K562 (cell line): ENCODE data around the gene ABHD14A. TPM values are rescaled to one million over a fixed set of nuclear protein-coding genes. Genes with fewer than 3 reads are reported as not detected.

Experiments
- ATAC-seq: fragments of 200-7000 bp; cut with Tn5 transposase; 3 replicates; pipeline ENCODE4 v1.9.1; 2020; ENCODE audit warnings: moderate library complexity
- BruUV-seq: library from RNA; stranded (reverse); fragments of 400-500 nt; replicated peaks from 2 replicates; lab custom pipeline; 2021; lab: Mats Ljungman, UMichigan
- CTCF ChIA-PET: fragments of 300-600 bp; formaldehyde crosslinking; extraction: SDS; loops from one replicate; lab custom pipeline; 2021; ENCODE audit warnings: low intra/inter-chr PET ratio; lab: Yijun Ruan, JAX
- POLR2A ChIA-PET: fragments of 300-600, 350-650 bp; sonication (Branson Sonifier 250); formaldehyde crosslinking; extraction: SDS; loops from one replicate; lab custom pipeline; 2021; ENCODE audit warnings: antibody characterized with exemption, inconsistent platforms; lab: Yijun Ruan, JAX
- DNase-seq, 4 experiments: peaks; one replicate each; pipeline versions ENCODE4 v3.0.0 to v3.0.0-alpha.2; 2011 to 2018; ENCODE audit warnings: low spot score in 3 of 4, mixed read lengths in 3 of 4; ENCODE audit errors: extremely low read depth in 1 of 4
- FAIRE-seq: peaks from 2 replicates; lab custom pipeline; 2011; peaks lifted over from hg19 to GRCh38; lab: Jason Lieb, UNC
- H2AFZ ChIP-seq: 2 replicates; pipeline ENCODE4 v1.6.0; 2011; ENCODE audit warnings: low read depth, low read length, control low read depth, inconsistent platforms
- H3K27ac ChIP-seq: fragments of 200-600 bp; 3 replicates; pipeline ENCODE4 v1.8.0; 2011; ENCODE audit warnings: low read depth, mild to moderate bottlenecking, control low read depth, inconsistent platforms, low read length, moderate library complexity, mixed read lengths; ENCODE audit errors: extremely low read depth
- H3K27me3 ChIP-seq, 2 experiments: fragments of 300-600 bp in 1 of 2; 2 replicates in 1 of 2; 3 replicates in 1 of 2; pipeline versions ENCODE4 v1.6.0 to v1.8.0; 2011; ENCODE audit warnings: inconsistent platforms in 2 of 2, low read length in 2 of 2, mild to moderate bottlenecking in 1 of 2, mixed read lengths in 1 of 2, moderate library complexity in 1 of 2; ENCODE audit not compliant: control insufficient read depth in 2 of 2, insufficient read depth in 2 of 2
- H3K36me3 ChIP-seq: fragments of 300-600 bp; 3 replicates; pipeline ENCODE4 v1.8.0; 2011; ENCODE audit warnings: mild to moderate bottlenecking, low read length, inconsistent platforms; ENCODE audit not compliant: control insufficient read depth, insufficient read depth
- H3K4me1 ChIP-seq, 2 experiments: fragments of 200-600 bp in 1 of 2; replicated peaks in 1 of 2; 2 replicates in 1 of 2; 3 replicates in 1 of 2; pipeline versions ENCODE4 v1.5.1 to v1.8.0; 2011; ENCODE audit warnings: inconsistent platforms in 2 of 2, low read length in 2 of 2, mild to moderate bottlenecking in 1 of 2, mixed read lengths in 1 of 2, moderate library complexity in 1 of 2; ENCODE audit not compliant: control insufficient read depth in 2 of 2, insufficient read depth in 2 of 2
- H3K4me2 ChIP-seq: 2 replicates; pipeline ENCODE4 v1.6.1; 2011; ENCODE audit warnings: low read length, control low read depth, inconsistent platforms, mixed read lengths; ENCODE audit not compliant: insufficient read depth
- H3K4me3 ChIP-seq: fragments of 200-600 bp; sonication (generic), shearing (Covaris generic); 2 replicates; pipeline ENCODE4 v1.5.1; 2016; ENCODE audit warnings: control low read depth, inconsistent platforms
- H3K79me2 ChIP-seq: fragments of 200-600 bp; 3 replicates; pipeline ENCODE4 v1.8.0; 2011; ENCODE audit warnings: low read length, inconsistent platforms; ENCODE audit not compliant: control insufficient read depth, insufficient read depth
- H3K9ac ChIP-seq, 2 experiments: 2 replicates each; pipeline versions ENCODE4 v1.6.0 to v1.6.1; 2011; ENCODE audit warnings: low read depth in 2 of 2, low read length in 2 of 2, control low read depth in 1 of 2, inconsistent platforms in 1 of 2, mild to moderate bottlenecking in 1 of 2, mixed read lengths in 1 of 2; ENCODE audit not compliant: insufficient read depth in 1 of 2
- H3K9me1 ChIP-seq: one replicate; pipeline ENCODE4 v1.6.0; 2011; ENCODE audit warnings: inconsistent platforms, mild to moderate bottlenecking, low read length, moderate library complexity; ENCODE audit not compliant: control insufficient read depth, insufficient read depth
- H3K9me3 ChIP-seq: replicated peaks from 2 replicates; pipeline ENCODE4 v1.5.1; 2011; ENCODE audit warnings: low read depth, low read length, inconsistent platforms; ENCODE audit not compliant: control insufficient read depth, insufficient read depth
- H4K20me1 ChIP-seq: replicated peaks from 2 replicates; pipeline ENCODE4 v1.6.1; 2011; ENCODE audit warnings: low read length, inconsistent platforms, mixed read lengths; ENCODE audit not compliant: control insufficient read depth, insufficient read depth
- ADNP ChIP-seq: fragments of 200-800 bp; sonication (Bioruptor generic); IDR thresholded peaks from 2 replicates; pipeline ENCODE4 v1.6.1; 2016; ENCODE audit warnings: missing genetic modification characterization, missing compliant biosample characterization
- CC2D1A ChIP-seq: fragments of 450-650 bp; IDR thresholded peaks from 2 replicates; pipeline ENCODE4 v1.6.1; 2017; ENCODE audit warnings: mild to moderate bottlenecking
- CEBPG ChIP-seq, 3 experiments: fragments of 200-800 bp in 1 of 3; sonication (Bioruptor generic) in 1 of 3; sonication (generic) in 1 of 3; formaldehyde crosslinking in 1 of 3; IDR thresholded peaks in 2 of 3; conservative IDR thresholded peaks in 1 of 3; 2 replicates each; pipeline versions ENCODE4 v1.6.1 to v1.8.0; 2016 to 2022; ENCODE audit warnings: missing compliant biosample characterization in 2 of 3, missing genetic modification characterization in 2 of 3, mild to moderate bottlenecking in 1 of 3, missing genetic modification reagents in 1 of 3
- DPF2 ChIP-seq: fragments of 450-650 bp; IDR thresholded peaks from 2 replicates; pipeline ENCODE4 v1.6.1; 2016
- GTF2E2 ChIP-seq: fragments of 200-800 bp; sonication (Bioruptor generic); IDR thresholded peaks from 2 replicates; pipeline ENCODE4 v1.6.1; 2016; ENCODE audit warnings: missing genetic modification characterization, missing compliant biosample characterization
- HDGF ChIP-seq: fragments of 450-650 bp; IDR thresholded peaks from 2 replicates; pipeline ENCODE4 v1.6.1; 2016
- JUND ChIP-seq, 2 experiments: IDR thresholded peaks; 2 replicates in 1 of 2; 3 replicates in 1 of 2; pipeline ENCODE4 v1.6.1; 2011; ENCODE audit warnings: borderline replicate concordance in 2 of 2, low read depth in 2 of 2, low read length in 2 of 2, improper control_type of control experiment in 1 of 2, missing biosample characterization in 1 of 2, missing genetic modification characterization in 1 of 2, missing genetic modification reagents in 1 of 2
- MTA3 ChIP-seq: fragments of 450-650 bp; formaldehyde crosslinking; IDR thresholded peaks from 2 replicates; pipeline ENCODE4 v1.6.1; 2017; ENCODE audit warnings: mild to moderate bottlenecking, borderline replicate concordance
- NONO ChIP-seq, 2 experiments: fragments of 200-400 bp in 1 of 2; fragments of 450-650 bp in 1 of 2; formaldehyde crosslinking in 1 of 2; IDR thresholded peaks; 2 replicates each; pipeline ENCODE4 v1.6.1; 2017; ENCODE audit warnings: low read depth in 2 of 2, mild to moderate bottlenecking in 2 of 2, moderate library complexity in 2 of 2, low read length in 1 of 2
- POLR2G ChIP-seq: fragments of 200-400 bp; formaldehyde crosslinking; IDR thresholded peaks from 2 replicates; pipeline ENCODE4 v1.6.1; 2017; ENCODE audit warnings: low read depth, mild to moderate bottlenecking, antibody characterized with exemption, low read length, moderate library complexity
- SMARCA5 ChIP-seq: fragments of 450-650 bp; IDR thresholded peaks from 2 replicates; pipeline ENCODE4 v1.6.1; 2016
- SRSF9 ChIP-seq: fragments of 200-400 bp; formaldehyde crosslinking; IDR thresholded peaks from 2 replicates; pipeline ENCODE4 v1.6.1; 2017; ENCODE audit warnings: low read depth, low read length, borderline replicate concordance
- TAF7 ChIP-seq: fragments of 450-650 bp; IDR thresholded peaks from 2 replicates; pipeline ENCODE4 v1.6.1; 2016; ENCODE audit warnings: missing genetic modification characterization, missing compliant biosample characterization
- ZEB2 ChIP-seq: fragments of 450-650 bp; IDR thresholded peaks from 2 replicates; pipeline ENCODE4 v1.6.1; 2016
- ZNF175 ChIP-seq: fragments of 200-800 bp; sonication (Bioruptor generic); IDR thresholded peaks from 2 replicates; pipeline ENCODE4 v1.6.1; 2016; ENCODE audit warnings: low read depth, mild to moderate bottlenecking, missing genetic modification characterization, missing compliant biosample characterization
- ZNF184 ChIP-seq: sonication (generic); formaldehyde crosslinking; IDR thresholded peaks from 2 replicates; pipeline ENCODE4 v1.5.0; 2020; ENCODE audit warnings: missing genetic modification reagents
- ZNF347 ChIP-seq: fragments of 450-650 bp; formaldehyde crosslinking; IDR thresholded peaks from 2 replicates; pipeline ENCODE4 v1.4.0; 2020; ENCODE audit warnings: low read depth, mild to moderate bottlenecking, moderate library complexity
- WGBS: fragments of 100-300 bp; shearing (Covaris generic); methylation state at CpG from one replicate; pipeline ENCODE4 v1.1.6; 2016; ENCODE audit warnings: low coverage, mixed read lengths; ENCODE audit not compliant: insufficient coverage; ENCODE audit errors: missing lambda C conversion rate; 5-methylcytosine and 5-hydroxymethylcytosine counted together
- in situ Hi-C: fragments of 300-500 bp; cut with MboI; formaldehyde crosslinking; loops from 4 replicates; pipeline ENCODE4 v1.15.0; 2018; ENCODE audit warnings: inconsistent platforms, mixed read lengths
- intact Hi-C: fragments of 100-400 bp; cut with micrococcal nuclease; formaldehyde crosslinking; loops from 2 replicates; pipeline ENCODE4 v1.14.2; 2022
- polyA plus RNA-seq, 8 experiments: library from polyadenylated mRNA; depleted of rRNA in 4 of 8; stranded (reverse) in 5 of 8; unstranded in 3 of 8; fragments of >200 nt; fragmentation: Nextera tagmentation in 2 of 8; fragmentation: Illumina TruSeq in 1 of 8; extraction: Ambion mirVana in 2 of 8; extraction: Trizol in 1 of 8; gene quantifications; 2 replicates each; pipeline versions ENCODE4 v1.2.1 to v1.2.3, GENCODE V29; 2011 to 2014; ENCODE audit warnings: inconsistent platforms in 1 of 8, missing spikeins in 1 of 8
- total RNA-seq, 7 experiments: library from RNA; depleted of rRNA in 6 of 7; stranded (reverse); fragments of >200 nt in 6 of 7; fragmentation: Illumina TruSeq in 2 of 7; extraction: Trizol in 2 of 7; gene quantifications; 2 replicates each; pipeline versions ENCODE4 v1.2.1 to v1.2.3, GENCODE V29; 2011 to 2021; ENCODE audit warnings: low replicate concordance in 1 of 7
- TF ChIP-seq, protein P1 (sequence below): fragments of 250-450 bp; sonication (Bioruptor Pico); IDR thresholded peaks from 2 replicates; pipeline ENCODE4 v1.8.0; 2021; ENCODE audit warnings: moderate library complexity, mild to moderate bottlenecking, inconsistent platforms
- TF ChIP-seq, protein P2 (sequence below): fragments of 250-450 bp; sonication (Bioruptor Pico); IDR thresholded peaks from 2 replicates; pipeline ENCODE4 v1.4.0; 2020; ENCODE audit warnings: mild to moderate bottlenecking, moderate library complexity

Gene ABHD14A
- total and polyA plus RNA-seq, 9 of the 15 experiments (the other 6 are each of a cell fraction or from before 2014, with no cell fraction given): 0.90 to 10.5 (median 8.3) TPM

DNA sequence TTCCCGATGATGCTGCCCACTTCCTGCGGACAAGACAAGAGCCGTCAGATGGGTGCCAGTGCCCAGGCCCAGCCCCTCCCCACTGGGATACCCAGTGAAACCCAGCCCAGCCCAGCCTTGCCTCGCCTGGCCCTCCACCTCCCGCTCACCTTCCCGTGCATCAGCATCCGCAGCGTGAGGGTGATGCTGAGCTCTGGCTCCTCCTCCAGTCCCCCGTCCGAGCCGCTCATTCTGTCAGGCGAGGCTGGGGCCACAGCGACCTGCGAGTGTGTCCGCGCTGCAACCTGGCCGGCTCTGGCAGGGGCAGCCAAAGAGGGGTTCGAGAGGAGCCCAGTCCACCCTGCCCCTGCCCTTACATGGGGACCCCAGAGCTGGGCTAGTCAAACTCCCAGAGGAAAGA lies 13.9 kb upstream of the ABHD14A start:
- BruUV-seq: no TSS peak

More for the DNA sequence above, 13.9 kb upstream of the ABHD14A start:
- CTCF ChIA-PET: no interaction called here
- no peak overlapping the region for H2AFZ ChIP-seq
- no peak overlapping the region for H3K4me2 ChIP-seq
- no peaks in the 10 kb centered on the region for H3K9me1 ChIP-seq
- no peak overlapping the region for H3K4me3 ChIP-seq
- H3K9me3 ChIP-seq: no peaks in the 10 kb centered on the region
- ATAC-seq: no peak
- no peak overlapping the region for H3K9ac ChIP-seq
- H3K36me3 ChIP-seq: no peaks in the 10 kb centered on the region
- FAIRE-seq: no peak
- DNase-seq: no peak
- H4K20me1 ChIP-seq: 0 out of 2 replicates have a peak, but pooled peaks cover 6% of the 10 kb centered on the region
- TF ChIP-seq, protein P1, sequence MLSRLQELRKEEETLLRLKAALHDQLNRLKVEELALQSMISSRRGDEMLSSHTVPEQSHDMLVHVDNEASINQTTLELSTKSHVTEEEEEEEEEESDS: no peak
- TF ChIP-seq, protein P2, sequence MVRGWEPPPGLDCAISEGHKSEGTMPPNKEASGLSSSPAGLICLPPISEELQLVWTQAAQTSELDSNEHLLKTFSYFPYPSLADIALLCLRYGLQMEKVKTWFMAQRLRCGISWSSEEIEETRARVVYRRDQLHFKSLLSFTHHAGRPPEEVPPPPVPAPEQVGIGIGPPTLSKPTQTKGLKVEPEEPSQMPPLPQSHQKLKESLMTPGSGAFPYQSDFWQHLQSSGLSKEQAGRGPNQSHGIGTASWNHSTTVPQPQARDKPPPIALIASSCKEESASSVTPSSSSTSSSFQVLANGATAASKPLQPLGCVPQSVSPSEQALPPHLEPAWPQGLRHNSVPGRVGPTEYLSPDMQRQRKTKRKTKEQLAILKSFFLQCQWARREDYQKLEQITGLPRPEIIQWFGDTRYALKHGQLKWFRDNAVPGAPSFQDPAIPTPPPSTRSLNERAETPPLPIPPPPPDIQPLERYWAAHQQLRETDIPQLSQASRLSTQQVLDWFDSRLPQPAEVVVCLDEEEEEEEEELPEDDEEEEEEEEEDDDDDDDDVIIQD (CRISPR knock-in tag): no peak
- TF ChIP-seq TAF7: no peak
- no peak for TF ChIP-seq ADNP (tag)
- no peak for TF ChIP-seq ZNF347
- no peak for TF ChIP-seq POLR2G
- TF ChIP-seq ZNF184 (CRISPR knock-in tag): no peak
- no peak for TF ChIP-seq SRSF9
- TF ChIP-seq HDGF: no peak
- no peak for TF ChIP-seq JUND (IDR thresholded peaks at IDR 0.05; ENCODE audit: borderline replicate concordance, low read depth, low read length)
- TF ChIP-seq JUND (tag; IDR thresholded peaks at IDR 0.05; ENCODE audit: borderline replicate concordance, low read depth, low read length): no peak
- TF ChIP-seq SMARCA5: no peak
- TF ChIP-seq GTF2E2: no peak
- no peak for TF ChIP-seq NONO (IDR thresholded peaks at IDR 0.05; ENCODE audit: low read depth in 2 of 2, low read length in 1 of 2)
- TF ChIP-seq CEBPG (CRISPR knock-in tag; IDR thresholded peaks at IDR 0.05): no peak
- TF ChIP-seq CEBPG (tag; conservative IDR thresholded peaks at IDR 0.05 in 1 of 2, IDR thresholded peaks at IDR 0.05 in 1 of 2): no peak
- no peak for TF ChIP-seq CC2D1A
- no peak for TF ChIP-seq MTA3
- no peak for TF ChIP-seq ZEB2
- no peak for TF ChIP-seq DPF2
- TF ChIP-seq ZNF175: no peak
- TF ChIP-seq, all 486 proteins: peak for 0
- in situ Hi-C loops: no loop called here
- peaks cover 0 to 17% of the 10 kb centered on the region in 2 experiments; a peak in 2 of 5 replicates for H3K27me3 ChIP-seq
- H3K27ac ChIP-seq: no peak overlapping the region
- WGBS: 26% methylated on average over 18 of the region's 18 CpGs
- no peaks in the 10 kb centered on the region for H3K79me2 ChIP-seq
- POLR2A ChIA-PET: interaction anchor here (0.7 to 1.3 kb wide), 3 partner anchors 11 to 18 kb away, joined by 3 read pairs; no protein-coding TSS in a partner anchor
- intact Hi-C loops: no loop called here
- peaks cover 0 to 20% of the 10 kb centered on the region in 2 experiments; a peak in 2 of 5 replicates for H3K4me1 ChIP-seq
